ENCODE measurements around the gene KAT14.

GRCh38 chr20:18202966-18203365 lies 65.3 kb downstream of the KAT14 start:
- TF ChIP-seq CTCF (IDR thresholded peaks at IDR 0.05) (no peak), POLR2A (IDR thresholded peaks at IDR 0.05) (no peak)
